Mesenchymal stem cell (in vitro differentiated cells and primary cell): ENCODE data around the gene PDZRN4.
A peak's percentile ranks its signal among the peaks of the same experiment; 100 is the strongest.
"Not testable (repeated sequence)": the region's sequence is repeated elsewhere in the genome, so short reads cannot be mapped to it uniquely, and the experiment has no call there.

Experiments
- DNase-seq: peaks from one replicate; pipeline ENCODE4 v3.0.0-alpha.2; 2013
- H2AFZ ChIP-seq: one replicate; pipeline ENCODE4 v1.6.1; 2013; ENCODE audit warnings: low read depth, mild to moderate bottlenecking, control low read depth, inconsistent platforms, low read length, moderate library complexity
- H2AK5ac ChIP-seq: 2 replicates; pipeline ENCODE4 v1.6.1; 2013; ENCODE audit warnings: low read length, moderate library complexity, mild to moderate bottlenecking, inconsistent platforms; ENCODE audit not compliant: severe bottlenecking
- H2BK120ac ChIP-seq: one replicate; pipeline ENCODE4 v1.6.1; 2013; ENCODE audit warnings: low read depth, mild to moderate bottlenecking, inconsistent platforms, low read length, moderate library complexity
- H2BK12ac ChIP-seq, 2 experiments: one replicate each; pipeline ENCODE4 v1.6.1; 2013; ENCODE audit warnings: inconsistent platforms in 2 of 2, low read length in 2 of 2, mild to moderate bottlenecking in 2 of 2, moderate library complexity in 2 of 2, control low read depth in 1 of 2
- H2BK15ac ChIP-seq: one replicate; pipeline ENCODE4 v1.6.1; 2013; ENCODE audit warnings: mild to moderate bottlenecking, low read depth, inconsistent platforms; ENCODE audit not compliant: poor library complexity, severe bottlenecking
- H2BK5ac ChIP-seq: 2 replicates; pipeline ENCODE4 v1.6.1; 2013; ENCODE audit warnings: low read depth, mild to moderate bottlenecking, low read length, control low read depth, inconsistent platforms; ENCODE audit not compliant: poor library complexity, severe bottlenecking
- H3K14ac ChIP-seq, 2 experiments: one replicate each; pipeline ENCODE4 v1.6.1; 2013; ENCODE audit warnings: inconsistent platforms in 2 of 2, low read length in 2 of 2, control low read depth in 1 of 2, mild to moderate bottlenecking in 1 of 2, moderate library complexity in 1 of 2
- H3K18ac ChIP-seq, 2 experiments: one replicate each; pipeline ENCODE4 v1.6.1; 2013; ENCODE audit warnings: inconsistent platforms in 2 of 2, low read length in 2 of 2, control low read depth in 1 of 2, low read depth in 1 of 2, mild to moderate bottlenecking in 1 of 2
- H3K23ac ChIP-seq, 2 experiments: one replicate each; pipeline ENCODE4 v1.6.1; 2013; ENCODE audit warnings: inconsistent platforms in 2 of 2, low read length in 2 of 2, mild to moderate bottlenecking in 2 of 2, moderate library complexity in 2 of 2, control low read depth in 1 of 2
- H3K27ac ChIP-seq: 2 replicates; pipeline ENCODE4 v1.5.1; 2013; ENCODE audit warnings: mild to moderate bottlenecking, moderate library complexity, low read length, control low read depth, inconsistent platforms; ENCODE audit not compliant: poor library complexity, severe bottlenecking
- H3K27me3 ChIP-seq, 2 experiments: 2 replicates each; pipeline versions ENCODE4 v1.6.1 to v1.7.0; 2013; ENCODE audit warnings: low read length in 2 of 2, mild to moderate bottlenecking in 2 of 2, moderate library complexity in 2 of 2, control low read depth in 1 of 2, inconsistent platforms in 1 of 2; ENCODE audit not compliant: control insufficient read depth in 1 of 2, insufficient read depth in 1 of 2
- H3K36me3 ChIP-seq, 2 experiments: 2 replicates each; pipeline versions ENCODE4 v1.6.1 to v1.7.0; 2013; ENCODE audit warnings: low read length in 2 of 2, control low read depth in 1 of 2, inconsistent platforms in 1 of 2, low read depth in 1 of 2, mild to moderate bottlenecking in 1 of 2; ENCODE audit not compliant: insufficient read depth in 2 of 2, control insufficient read depth in 1 of 2
- H3K4ac ChIP-seq, 2 experiments: one replicate each; pipeline ENCODE4 v1.6.1; 2013; ENCODE audit warnings: inconsistent platforms in 2 of 2, low read length in 2 of 2, mild to moderate bottlenecking in 2 of 2, moderate library complexity in 2 of 2, control low read depth in 1 of 2, low read depth in 1 of 2
- H3K4me1 ChIP-seq: 2 replicates; pipeline ENCODE4 v1.6.1; 2013; ENCODE audit warnings: low read depth, low read length, control low read depth; ENCODE audit not compliant: control insufficient read depth, insufficient read depth
- H3K4me2 ChIP-seq: 2 replicates; pipeline ENCODE4 v1.6.1; 2013; ENCODE audit warnings: low read length, mild to moderate bottlenecking, inconsistent platforms; ENCODE audit not compliant: poor library complexity, severe bottlenecking
- H3K4me3 ChIP-seq, 2 experiments: 2 replicates each; pipeline versions ENCODE4 v1.5.1 to v1.7.0; 2013; ENCODE audit warnings: low read length in 2 of 2, mild to moderate bottlenecking in 2 of 2, control low read depth in 1 of 2, low read depth in 1 of 2; ENCODE audit not compliant: insufficient read depth in 1 of 2
- H3K79me1 ChIP-seq: replicated peaks from 2 replicates; pipeline ENCODE4 v1.6.1; 2013; ENCODE audit warnings: mild to moderate bottlenecking, control low read depth, low read length, inconsistent platforms; ENCODE audit not compliant: poor library complexity, severe bottlenecking
- H3K9ac ChIP-seq: 2 replicates; pipeline ENCODE4 v1.7.0; 2013; ENCODE audit warnings: mild to moderate bottlenecking, low read length, moderate library complexity
- H3K9me3 ChIP-seq: 2 replicates; pipeline ENCODE4 v1.7.0; 2013; ENCODE audit warnings: mild to moderate bottlenecking, low read length; ENCODE audit not compliant: control insufficient read depth
- H4K8ac ChIP-seq: one replicate; pipeline ENCODE4 v1.6.1; 2013; ENCODE audit warnings: inconsistent platforms, mild to moderate bottlenecking, low read length, moderate library complexity
- H4K91ac ChIP-seq: one replicate; pipeline ENCODE4 v1.6.1; 2013; ENCODE audit warnings: mild to moderate bottlenecking, low read length, inconsistent platforms
- WGBS: methylation state at CpG from one replicate; pipeline ENCODE4 v1.1.7; 2013; ENCODE audit warnings: mixed read lengths; 5-methylcytosine and 5-hydroxymethylcytosine counted together

PDZRN4 gene

DNA sequence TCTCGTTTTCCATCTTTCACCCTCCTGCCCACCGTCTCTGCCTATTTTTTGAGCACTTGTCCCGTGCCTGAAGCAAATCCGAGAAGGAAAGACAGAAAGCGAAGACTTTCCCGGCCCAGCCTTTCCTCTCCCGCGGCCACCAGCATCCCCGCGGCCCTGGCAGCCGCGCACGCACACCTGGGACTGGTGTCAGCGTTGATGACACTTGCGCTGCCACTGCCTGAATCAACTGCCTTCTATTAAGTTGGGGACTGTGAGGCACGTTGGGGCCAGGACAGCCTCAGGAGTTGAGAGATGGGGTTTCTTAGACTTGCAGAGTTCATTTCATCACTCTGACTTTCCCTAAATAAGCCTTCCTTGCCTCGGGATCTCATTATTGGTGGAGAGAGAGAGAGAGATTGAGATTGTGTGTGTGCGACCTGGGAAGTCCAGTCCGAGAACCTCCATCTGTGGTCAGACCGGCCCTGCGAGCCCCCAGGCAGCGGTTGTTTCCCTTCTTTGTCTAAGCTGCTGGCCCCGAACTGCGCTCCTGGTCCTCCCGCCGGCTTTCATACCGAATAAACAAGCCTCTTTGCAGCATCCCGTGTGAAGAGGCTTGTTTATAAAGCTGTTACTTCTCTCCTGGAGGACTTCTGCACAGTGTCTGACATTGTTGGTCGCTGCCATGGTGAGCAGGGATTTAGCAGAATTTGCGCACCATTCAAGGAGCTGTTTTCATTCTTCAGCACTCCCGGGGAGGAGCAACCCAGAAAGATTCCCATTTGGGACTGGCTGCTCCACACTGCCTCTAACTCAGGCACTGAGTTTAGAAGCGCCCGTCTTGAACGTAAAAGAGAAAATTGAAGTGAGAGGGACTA is 1.5 kb downstream of the PDZRN4 start:
- DNase-seq: peak; percentile 34
- no peaks in the 10 kb centered on the region for H3K9me3 ChIP-seq
- H2AFZ ChIP-seq: no peak overlapping the region
- H2BK15ac ChIP-seq: peak overlapping the region; percentile 33
- no peak overlapping the region for H2BK5ac ChIP-seq
- H3K23ac ChIP-seq: peak overlapping the region in 1 of 2 experiments; percentile 34
- no peaks in the 10 kb centered on the region for H3K36me3 ChIP-seq
- no peak overlapping the region for H3K27ac ChIP-seq
- 10% methylated on average over 30 of the region's 34 CpGs for WGBS
- H3K9ac ChIP-seq: peak overlapping the region; percentile 6
- no peak overlapping the region for H3K4ac ChIP-seq
- peaks cover 32 to 42% of the 10 kb centered on the region in 2 experiments for H3K27me3 ChIP-seq
- H3K14ac ChIP-seq: no peak overlapping the region
- H3K18ac ChIP-seq: no peak overlapping the region
- H3K4me1 ChIP-seq: peaks cover 18% of the 10 kb centered on the region
- H3K4me3 ChIP-seq: peak overlapping the region in 1 of 2 experiments; percentile 69
- H3K79me1 ChIP-seq: no peaks in the 10 kb centered on the region
- no peak overlapping the region for H2BK120ac ChIP-seq
- no peak overlapping the region for H4K91ac ChIP-seq
- H3K4me2 ChIP-seq: peak overlapping the region; percentile 66
- H2AK5ac ChIP-seq: no peak overlapping the region
- H4K8ac ChIP-seq: no peak overlapping the region
- H2BK12ac ChIP-seq: no peak overlapping the region

DNA sequence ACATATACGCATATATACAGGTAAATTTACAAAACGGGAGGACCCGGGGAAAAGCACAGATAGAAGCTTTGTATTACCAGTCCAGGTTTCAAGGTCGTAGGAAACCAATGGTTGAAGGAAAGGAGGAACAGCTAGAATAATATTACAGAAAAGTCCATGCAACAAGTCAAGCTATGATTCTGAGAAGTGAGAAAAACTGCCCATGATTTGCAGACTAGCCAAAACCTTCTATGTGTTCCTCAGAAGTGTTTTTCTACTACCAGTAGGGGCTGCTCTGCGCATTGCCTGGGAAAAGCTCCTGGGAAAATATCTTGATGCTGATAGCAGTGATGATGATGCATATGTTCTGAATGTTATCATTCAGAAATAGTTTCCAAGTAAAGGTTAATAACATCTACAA is 2.2 kb downstream of the PDZRN4 start:
- Histone ChIP-seq H4K91ac (no peak overlapping the region), H2BK120ac (no peak overlapping the region)

GRCh38 chr12:41191549-41191948 is 3.4 kb downstream of the PDZRN4 start:
- not testable (repeated sequence) for H2AFZ ChIP-seq, H2BK5ac ChIP-seq, H3K18ac ChIP-seq, H3K4me3 ChIP-seq, DNase-seq, H4K8ac ChIP-seq, H3K9ac ChIP-seq, H2BK12ac ChIP-seq, H3K79me1 ChIP-seq, H3K14ac ChIP-seq, H3K4ac ChIP-seq, H3K36me3 ChIP-seq, H3K23ac ChIP-seq, H2AK5ac ChIP-seq, H2BK15ac ChIP-seq, H3K27ac ChIP-seq, H2BK120ac ChIP-seq, H4K91ac ChIP-seq, H3K9me3 ChIP-seq, H3K4me2 ChIP-seq
- H3K27me3 ChIP-seq: peaks cover 32 to 42% of the 10 kb centered on the region in 2 experiments
- H3K4me1 ChIP-seq: peaks cover 18% of the 10 kb centered on the region
- WGBS: no CpG with 5 or more reads among the region's 3 CpGs

More for the DNA sequence above, 2.2 kb downstream of the PDZRN4 start:
- no peaks in the 10 kb centered on the region for H3K9me3 ChIP-seq
- H3K27ac ChIP-seq: no peak overlapping the region
- H2BK12ac ChIP-seq: no peak overlapping the region
- no peak overlapping the region for H3K18ac ChIP-seq
- peak overlapping the region in 1 of 2 experiments; percentile 69 for H3K4me3 ChIP-seq
- H3K4me2 ChIP-seq: no peak overlapping the region
- DNase-seq: peak; percentile 36
- H2BK5ac ChIP-seq: no peak overlapping the region
- H3K4ac ChIP-seq: no peak overlapping the region
- no peak overlapping the region for H2AFZ ChIP-seq
- WGBS: 38% methylated on average over 3 of the region's 5 CpGs
- H3K4me1 ChIP-seq: peaks cover 18% of the 10 kb centered on the region
- H3K79me1 ChIP-seq: no peaks in the 10 kb centered on the region
- H4K8ac ChIP-seq: no peak overlapping the region
- H3K36me3 ChIP-seq: no peaks in the 10 kb centered on the region
- H3K23ac ChIP-seq: no peak overlapping the region
- H3K9ac ChIP-seq: no peak overlapping the region
- H3K14ac ChIP-seq: no peak overlapping the region
- no peak overlapping the region for H2AK5ac ChIP-seq
- H2BK15ac ChIP-seq: no peak overlapping the region
- peaks cover 32 to 42% of the 10 kb centered on the region in 2 experiments for H3K27me3 ChIP-seq

DNA sequence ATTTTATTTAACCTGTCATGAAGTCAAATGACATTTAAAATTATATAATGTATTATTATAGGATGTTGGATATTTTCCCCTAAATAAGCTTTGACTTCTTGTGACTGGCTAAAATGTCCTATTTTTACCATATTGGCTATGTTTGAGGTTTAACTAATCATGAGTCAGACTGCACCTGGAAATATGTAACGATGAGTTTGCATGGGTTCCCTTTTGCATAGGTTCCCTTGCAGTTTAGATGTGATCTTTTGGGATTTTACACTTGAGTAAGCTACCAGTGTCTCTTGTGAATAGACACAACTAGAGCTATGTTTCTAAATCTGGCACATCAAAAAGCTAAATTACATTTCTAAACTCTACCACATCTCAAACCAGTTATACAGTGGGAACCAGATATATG is 5.2 kb downstream of the PDZRN4 start:
- H3K27me3 ChIP-seq: peaks cover 18 to 27% of the 10 kb centered on the region in 2 experiments
- 57% methylated on average over 1 of the region's 1 CpG for WGBS

More for the DNA sequence above, 5.2 kb downstream of the PDZRN4 start:
- Histone ChIP-seq H2AK5ac (no peak overlapping the region), H4K91ac (no peak overlapping the region), H2BK12ac (no peak overlapping the region), H3K4me2 (no peak overlapping the region), H3K23ac (no peak overlapping the region), H3K18ac (no peak overlapping the region), H3K36me3 (no peaks in the 10 kb centered on the region), H3K79me1 (no peaks in the 10 kb centered on the region), H4K8ac (no peak overlapping the region), H3K4me3 (no peak overlapping the region), H3K27ac (no peak overlapping the region), H3K14ac (no peak overlapping the region), H3K9ac (no peak overlapping the region), H2BK5ac (no peak overlapping the region), H2BK15ac (no peak overlapping the region), H3K4ac (no peak overlapping the region), H3K4me1 (peaks cover 14% of the 10 kb centered on the region), H2AFZ (no peak overlapping the region), H3K9me3 (no peaks in the 10 kb centered on the region), H2BK120ac (no peak overlapping the region)
- DNase-seq: no peak
